ENCODE measurements around the gene UST.

GRCh38 chr6:148738946-148739821, 7.6 kb upstream of the UST start:
- TF ChIP-seq, protein P1, sequence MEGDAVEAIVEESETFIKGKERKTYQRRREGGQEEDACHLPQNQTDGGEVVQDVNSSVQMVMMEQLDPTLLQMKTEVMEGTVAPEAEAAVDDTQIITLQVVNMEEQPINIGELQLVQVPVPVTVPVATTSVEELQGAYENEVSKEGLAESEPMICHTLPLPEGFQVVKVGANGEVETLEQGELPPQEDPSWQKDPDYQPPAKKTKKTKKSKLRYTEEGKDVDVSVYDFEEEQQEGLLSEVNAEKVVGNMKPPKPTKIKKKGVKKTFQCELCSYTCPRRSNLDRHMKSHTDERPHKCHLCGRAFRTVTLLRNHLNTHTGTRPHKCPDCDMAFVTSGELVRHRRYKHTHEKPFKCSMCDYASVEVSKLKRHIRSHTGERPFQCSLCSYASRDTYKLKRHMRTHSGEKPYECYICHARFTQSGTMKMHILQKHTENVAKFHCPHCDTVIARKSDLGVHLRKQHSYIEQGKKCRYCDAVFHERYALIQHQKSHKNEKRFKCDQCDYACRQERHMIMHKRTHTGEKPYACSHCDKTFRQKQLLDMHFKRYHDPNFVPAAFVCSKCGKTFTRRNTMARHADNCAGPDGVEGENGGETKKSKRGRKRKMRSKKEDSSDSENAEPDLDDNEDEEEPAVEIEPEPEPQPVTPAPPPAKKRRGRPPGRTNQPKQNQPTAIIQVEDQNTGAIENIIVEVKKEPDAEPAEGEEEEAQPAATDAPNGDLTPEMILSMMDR (IDR thresholded peaks at IDR 0.05): no peak
- TF ChIP-seq ZFX (IDR thresholded peaks at IDR 0.05; ENCODE audit: borderline replicate concordance): no peak
